RWPE2 (cell line): ENCODE measurements around the gene IFITM2.

Experiments used
- ATAC-seq: fragments of 200-7000 bp; cut with Tn5 transposase; 3 replicates; pipeline ENCODE4 v1.9.1; 2021; ENCODE audit warnings: low read depth
- DNase-seq: peaks from one replicate; pipeline ENCODE4 v3.0.0-alpha.2; 2020; ENCODE audit warnings: low spot score
- H3K27ac ChIP-seq: fragments of 450-650 bp; 2 replicates; pipeline ENCODE4 v1.5.1; 2017; ENCODE audit warnings: mild to moderate bottlenecking; ENCODE audit not compliant: poor library complexity, severe bottlenecking
- H3K27me3 ChIP-seq: fragments of 250-450 bp; sonication (Bioruptor Pico); 2 replicates; pipeline ENCODE4 v1.5.1; 2021; ENCODE audit warnings: mild to moderate bottlenecking, moderate library complexity; ENCODE audit not compliant: insufficient read depth, poor library complexity, severe bottlenecking
- H3K36me3 ChIP-seq: fragments of 250-450 bp; sonication (Bioruptor Pico); 2 replicates; pipeline ENCODE4 v1.5.1; 2020; ENCODE audit warnings: low read depth, mild to moderate bottlenecking, moderate library complexity
- H3K4me1 ChIP-seq: fragments of 250-450 bp; sonication (Bioruptor Pico); 2 replicates; pipeline ENCODE4 v1.5.1; 2021; ENCODE audit warnings: mild to moderate bottlenecking, moderate library complexity; ENCODE audit not compliant: insufficient read depth, poor library complexity, severe bottlenecking
- H3K4me3 ChIP-seq: fragments of 250-450 bp; sonication (Bioruptor Pico); 2 replicates; pipeline ENCODE4 v1.5.1; 2021; ENCODE audit warnings: mild to moderate bottlenecking, moderate library complexity; ENCODE audit not compliant: severe bottlenecking
- H3K9me3 ChIP-seq: fragments of 250-450 bp; sonication (Bioruptor Pico); 2 replicates; pipeline ENCODE4 v1.5.1; 2021; ENCODE audit warnings: mild to moderate bottlenecking, moderate library complexity; ENCODE audit not compliant: severe bottlenecking
- CTCF ChIP-seq: fragments of 450-650 bp; IDR thresholded peaks from one replicate; pipeline ENCODE4 v1.5.1; 2017; ENCODE audit warnings: mild to moderate bottlenecking, moderate library complexity; ENCODE audit not compliant: poor library complexity, severe bottlenecking

The IFITM2 gene

GRCh38 chr11:272931-273198 is 34.8 kb upstream of the IFITM2 start:
- peaks cover 9% of the 10 kb centered on the region for H3K9me3 ChIP-seq
- H3K36me3 ChIP-seq: no peaks in the 10 kb centered on the region
- H3K4me1 ChIP-seq: no peaks in the 10 kb centered on the region
- no peak for DNase-seq
- H3K27me3 ChIP-seq: peaks cover 18% of the 10 kb centered on the region
- H3K27ac ChIP-seq: no peak overlapping the region
- no peak overlapping the region for H3K4me3 ChIP-seq
- no peak for ATAC-seq
- TF ChIP-seq CTCF: no peak

GRCh38 chr11:276219-276618 is 31.4 kb upstream of the IFITM2 start:
- ATAC-seq: no peak
- peaks cover 51% of the 10 kb centered on the region for H3K27me3 ChIP-seq

GRCh38 chr11:278001-278951 is 29.3 kb upstream of the IFITM2 start, which contains the start of gene NLRP6:
Gene NLRP6 (plus strand): TSS chr11:278407. CDS start chr11:278570, 163 bp downstream.
- H3K27me3 ChIP-seq: peaks cover 67% of the 10 kb centered on the region
- no peak for ATAC-seq
- H3K4me3 ChIP-seq: no peak within 1 kb of the TSS
- no peak within 1 kb of the TSS for H3K27ac ChIP-seq
- DNase-seq: no peak
- no peaks in the 10 kb centered on the region for H3K36me3 ChIP-seq
- peaks cover 9% of the 10 kb centered on the region for H3K9me3 ChIP-seq
- no peaks in the 10 kb centered on the region for H3K4me1 ChIP-seq
- TF ChIP-seq CTCF: no peak

More at GRCh38 chr11:276219-276618, 31.4 kb upstream of the IFITM2 start:
- no peak for TF ChIP-seq CTCF
- no peak for DNase-seq
- H3K9me3 ChIP-seq: peaks cover 9% of the 10 kb centered on the region
- H3K4me3 ChIP-seq: no peak overlapping the region
- no peak overlapping the region for H3K27ac ChIP-seq
- no peaks in the 10 kb centered on the region for H3K36me3 ChIP-seq
- H3K4me1 ChIP-seq: no peaks in the 10 kb centered on the region

GRCh38 chr11:279040-279965 is 28.3 kb upstream of the IFITM2 start:
- TF ChIP-seq CTCF: no peak
- ATAC-seq: no peak
- Histone ChIP-seq H3K36me3 (no peaks in the 10 kb centered on the region), H3K27me3 (peaks cover 67% of the 10 kb centered on the region), H3K4me3 (no peak overlapping the region), H3K4me1 (no peaks in the 10 kb centered on the region), H3K9me3 (peaks cover 9% of the 10 kb centered on the region), H3K27ac (no peak overlapping the region)
- DNase-seq: no peak
